Measurements from ENCODE around the gene ADAMTS7. TPM values are rescaled to one million over a fixed set of nuclear protein-coding genes. Genes with fewer than 3 reads are reported as not detected.

The ADAMTS7 gene
- total and polyA plus RNA-seq, 2 donors (not counting 3 experiments of a cell fraction or from before 2014, with no cell fraction given): 49.6 to 64.7 TPM

GRCh38 chr15:78859971-78860719 is 48.9 kb upstream of the ADAMTS7 start:
- no TSS peak for BruUV-seq (replicated peaks)
- intact Hi-C loops (cut with micrococcal nuclease) (loop anchor here (1.0 to 2.0 kb wide), 3 partner anchors 13 to 49 kb away; partner anchors contain the start of gene ADAMTS7), dilution Hi-C loops (cut with MboI; ENCODE audit: extremely low pct_ligation_motif_present, low sequenced_read_pairs) (no loop called here)
- Histone ChIP-seq H3K4me3 (replicated peaks in 1 of 3; ENCODE audit: insufficient read depth in 1 of 3, low read depth in 1 of 3, low read length in 3 of 3) (peak overlapping the region; percentile 47 to 83 (median 74)), H3K4me1 (ENCODE audit: control insufficient read depth, extremely low read depth, insufficient read depth, low read length) (peaks cover 5% of the 10 kb centered on the region), H3K9me1 (replicated peaks; ENCODE audit: control insufficient read depth, extremely low read depth, insufficient read depth, low read length) (no peaks in the 10 kb centered on the region), H3K79me2 (ENCODE audit: control insufficient read depth, insufficient read depth, low read length) (no peaks in the 10 kb centered on the region), H2AFZ (ENCODE audit: low read depth, low read length) (peak overlapping the region; percentile 98), H3K27ac (ENCODE audit: insufficient read depth, low read depth, low read length) (peak overlapping the region; percentile 61), H3K27me3 (ENCODE audit: control insufficient read depth in 2 of 2, insufficient read depth in 2 of 2, low read length in 2 of 2) (peaks cover 0 to 2% of the 10 kb centered on the region in 2 experiments), H3K36me3 (ENCODE audit: control insufficient read depth in 2 of 2, extremely low read depth in 1 of 2, insufficient read depth in 2 of 2, low read length in 2 of 2) (no peaks in the 10 kb centered on the region), H3K9me3 (replicated peaks; ENCODE audit: control insufficient read depth, insufficient read depth, low read length) (no peaks in the 10 kb centered on the region), H3K4me2 (ENCODE audit: insufficient read depth, low read length) (peak overlapping the region; percentile 97), H4K20me1 (replicated peaks; ENCODE audit: control insufficient read depth, extremely low read depth, insufficient read depth, low read length) (no peaks in the 10 kb centered on the region), H3K9ac (replicated peaks; ENCODE audit: extremely low read depth, insufficient read depth, low read length) (peak overlapping the region; percentile 86)
- POLR2A ChIA-PET: interaction anchor here (0.6 to 2.3 kb wide), 4 partner anchors 9 to 99 kb away, joined by 3 to 14 read pairs (median 4); partner anchors contain the start of genes ADAMTS7 and MORF4L1
- DNase-seq (ENCODE audit: low read depth, low spot score) (peak; percentile 76), FAIRE-seq (peak; percentile 40)
- CTCF ChIA-PET: interaction anchor here (0.7 to 2.0 kb wide), 15 partner anchors 8 to 1193 kb away, joined by 3 to 24 read pairs (median 4); partner anchors contain the start of genes ADAMTS7 and MORF4L1
- TF ChIP-seq GATA2 (IDR thresholded peaks at IDR 0.05; ENCODE audit: insufficient read depth, insufficient read length, low read depth, low read length): no peak
- TF ChIP-seq CTCF (IDR thresholded peaks at IDR 0.05; ENCODE audit: extremely low read depth in 1 of 2, insufficient read depth in 1 of 2, low read depth in 1 of 2, low read length in 2 of 2): peak; percentile 42 to 44

GRCh38 chr15:78855746-78856145 is 44.5 kb upstream of the ADAMTS7 start:
- POLR2A ChIA-PET: no interaction called here
- no TSS peak for BruUV-seq (replicated peaks)
- no peaks in the 10 kb centered on the region for H3K36me3 ChIP-seq (ENCODE audit: control insufficient read depth in 2 of 2, extremely low read depth in 1 of 2, insufficient read depth in 2 of 2, low read length in 2 of 2)
- dilution Hi-C loops (cut with MboI; ENCODE audit: extremely low pct_ligation_motif_present, low sequenced_read_pairs): no loop called here
- H3K4me1 ChIP-seq (ENCODE audit: control insufficient read depth, extremely low read depth, insufficient read depth, low read length): peaks cover 5% of the 10 kb centered on the region
- TF ChIP-seq POLR2A (IDR thresholded peaks at IDR 0.05; ENCODE audit: low read depth, low read length): no peak
- no peak for TF ChIP-seq JUN (IDR thresholded peaks at IDR 0.05; ENCODE audit: borderline replicate concordance, insufficient read depth, insufficient read length, low read depth)
- TF ChIP-seq POLR2AphosphoS5 (IDR thresholded peaks at IDR 0.05; ENCODE audit: insufficient read depth, low read depth, low read length): no peak
- no peak for TF ChIP-seq EZH2 (IDR thresholded peaks at IDR 0.05; ENCODE audit: borderline replicate concordance, low read depth, low read length, severe bottlenecking)
- no peak for TF ChIP-seq GATA2 (IDR thresholded peaks at IDR 0.05; ENCODE audit: insufficient read depth, insufficient read length, low read depth, low read length)
- TF ChIP-seq CTCF (IDR thresholded peaks at IDR 0.05; ENCODE audit: extremely low read depth in 1 of 2, insufficient read depth in 1 of 2, low read depth in 1 of 2, low read length in 2 of 2): no peak
- TF ChIP-seq FOS (IDR thresholded peaks at IDR 0.05; ENCODE audit: borderline replicate concordance, insufficient read depth, low read length): no peak
- no peak for TF ChIP-seq MAX (IDR thresholded peaks at IDR 0.05; ENCODE audit: insufficient read depth, insufficient read length)
- no peak for TF ChIP-seq MYC (IDR thresholded peaks at IDR 0.05; ENCODE audit: low read depth, low read length)
- H3K9me1 ChIP-seq (replicated peaks; ENCODE audit: control insufficient read depth, extremely low read depth, insufficient read depth, low read length): no peaks in the 10 kb centered on the region
- no peaks in the 10 kb centered on the region for H4K20me1 ChIP-seq (replicated peaks; ENCODE audit: control insufficient read depth, extremely low read depth, insufficient read depth, low read length)
- H3K27ac ChIP-seq (ENCODE audit: insufficient read depth, low read depth, low read length): no peak overlapping the region
- H3K4me3 ChIP-seq (replicated peaks in 1 of 3; ENCODE audit: insufficient read depth in 1 of 3, low read depth in 1 of 3, low read length in 3 of 3): no peak overlapping the region
- DNase-seq (ENCODE audit: low read depth, low spot score) (no peak), FAIRE-seq (no peak)
- intact Hi-C loops (cut with micrococcal nuclease): no loop called here
- no peaks in the 10 kb centered on the region for H3K9me3 ChIP-seq (replicated peaks; ENCODE audit: control insufficient read depth, insufficient read depth, low read length)
- no peaks in the 10 kb centered on the region for H3K79me2 ChIP-seq (ENCODE audit: control insufficient read depth, insufficient read depth, low read length)
- no peaks in the 10 kb centered on the region for H3K27me3 ChIP-seq (ENCODE audit: control insufficient read depth in 2 of 2, insufficient read depth in 2 of 2, low read length in 2 of 2)
- no peak overlapping the region for H2AFZ ChIP-seq (ENCODE audit: low read depth, low read length)
- H3K9ac ChIP-seq (replicated peaks; ENCODE audit: extremely low read depth, insufficient read depth, low read length): no peak overlapping the region
- CTCF ChIA-PET: interaction anchor here (1.2 to 1.7 kb wide), 2 partner anchors 12 to 48 kb away, joined by 3 to 4 read pairs; no protein-coding TSS in a partner anchor
- no peak overlapping the region for H3K4me2 ChIP-seq (ENCODE audit: insufficient read depth, low read length)

Data from endothelial cell of umbilical vein (primary cell).